Left forelimb (tissue), 1 donor: ENCODE measurements around the gene SH2B3.

ENCODE experiments used
- DNase-seq: peaks from one replicate; pipeline ENCODE4 v3.0.0-alpha.2; 2018; ENCODE audit warnings: low spot score

The SH2B3 gene

GRCh38 chr12:111409403-111409779 lies 3.7 kb downstream of the SH2B3 start:
- no peak for DNase-seq

- DNase-seq: no peak
Measured at GRCh38 chr12:111409780-111410430, 4.2 kb downstream of the SH2B3 start.

- no peak for DNase-seq
Measured at GRCh38 chr12:111410431-111411184, 4.9 kb downstream of the SH2B3 start.

GRCh38 chr12:111411185-111411764 lies 5.6 kb downstream of the SH2B3 start:
- no peak for DNase-seq

- no peak for DNase-seq
Measured at GRCh38 chr12:111412007-111412829, 6.5 kb downstream of the SH2B3 start.

- no peak for DNase-seq
Measured at GRCh38 chr12:111412830-111413441, 7.2 kb downstream of the SH2B3 start.

GRCh38 chr12:111413442-111414086 lies 7.8 kb downstream of the SH2B3 start:
- no peak for DNase-seq

GRCh38 chr12:111414711-111415252 lies 9.1 kb downstream of the SH2B3 start:
- DNase-seq: no peak

GRCh38 chr12:111417290-111417689 lies 11.6 kb downstream of the SH2B3 start:
- no peak for DNase-seq

GRCh38 chr12:111417784-111418593 lies 12.3 kb downstream of the SH2B3 start:
- DNase-seq: no peak

GRCh38 chr12:111418594-111418880 lies 12.8 kb downstream of the SH2B3 start:
- DNase-seq: no peak

- no peak for DNase-seq
Measured at GRCh38 chr12:111419784-111420183, 14.1 kb downstream of the SH2B3 start.

- no peak for DNase-seq
Measured at GRCh38 chr12:111420494-111420893, 14.8 kb downstream of the SH2B3 start.

- no peak for DNase-seq
Measured at GRCh38 chr12:111424189-111424792, 18.6 kb downstream of the SH2B3 start.

GRCh38 chr12:111424793-111425251 lies 19.1 kb downstream of the SH2B3 start:
- no peak for DNase-seq

GRCh38 chr12:111425655-111426054 lies 19.9 kb downstream of the SH2B3 start:
- no peak for DNase-seq

GRCh38 chr12:111426344-111427185 lies 20.8 kb downstream of the SH2B3 start:
- DNase-seq: no peak

- DNase-seq: no peak
Measured at GRCh38 chr12:111427417-111428074, 21.8 kb downstream of the SH2B3 start.
